NCI-H526 treated with DMSO at 0.1 percent for 48 hours (cell line): ENCODE results near the gene PIK3R6.
"Not testable (repeated sequence)": the region's sequence is repeated elsewhere in the genome, so short reads cannot be mapped to it uniquely, and the experiment has no call there.

ENCODE experiments used
- DNase-seq: peaks from one replicate; lab custom pipeline; 2025; lab: John Stamatoyannopoulos, UW

Gene PIK3R6

GRCh38 chr17:8825802-8826201 is 41.7 kb downstream of the PIK3R6 start:
- DNase-seq: no peak

- no peak for DNase-seq
Measured at GRCh38 chr17:8823279-8823678, 44.2 kb downstream of the PIK3R6 start.

- no peak for DNase-seq
Measured at GRCh38 chr17:8822401-8823035, 45.0 kb downstream of the PIK3R6 start.

GRCh38 chr17:8821446-8822105 is 45.9 kb downstream of the PIK3R6 start:
- no peak for DNase-seq

- DNase-seq: no peak
Measured at GRCh38 chr17:8820311-8821010, 47.0 kb downstream of the PIK3R6 start.

GRCh38 chr17:8818654-8819330 is 48.7 kb downstream of the PIK3R6 start:
- no peak for DNase-seq

- no peak for DNase-seq
Measured at GRCh38 chr17:8818047-8818446, 49.4 kb downstream of the PIK3R6 start.

GRCh38 chr17:8806926-8807550 is 60.4 kb downstream of the PIK3R6 start:
- no peak for DNase-seq

- DNase-seq: no peak
Measured at GRCh38 chr17:8806253-8806925, 61.1 kb downstream of the PIK3R6 start.

GRCh38 chr17:8805396-8805795 is 62.1 kb downstream of the PIK3R6 start:
- DNase-seq: not testable (repeated sequence)

GRCh38 chr17:8803531-8804420 is 63.7 kb downstream of the PIK3R6 start:
- DNase-seq: peak; percentile 9

- DNase-seq: no peak
Measured at GRCh38 chr17:8801135-8801840, 66.2 kb downstream of the PIK3R6 start.

GRCh38 chr17:8800656-8801055 is 66.8 kb downstream of the PIK3R6 start:
- no peak for DNase-seq

- DNase-seq: no peak
Measured at GRCh38 chr17:8799570-8800212, 67.8 kb downstream of the PIK3R6 start.

- peak; percentile 39 for DNase-seq
Measured at GRCh38 chr17:8798846-8799569, 68.5 kb downstream of the PIK3R6 start, which contains the start of gene MFSD6L. Gene MFSD6L, minus strand, starts transcription at chr17:8799365. Its CDS starts 245 bp downstream, at chr17:8799120.

GRCh38 chr17:8798176-8798845 is 69.2 kb downstream of the PIK3R6 start:
- DNase-seq: no peak

GRCh38 chr17:8797621-8798175 is 69.8 kb downstream of the PIK3R6 start:
- DNase-seq: no peak

GRCh38 chr17:8794636-8795035 is 72.8 kb downstream of the PIK3R6 start:
- DNase-seq: no peak
